K562 (cell line): Measurements from ENCODE around the gene P2RX5. TPM values are rescaled to one million over a fixed set of nuclear protein-coding genes. Genes with fewer than 3 reads are reported as not detected.

ENCODE experiments used
- ATAC-seq: fragments of 200-7000 bp; cut with Tn5 transposase; 3 replicates; pipeline ENCODE4 v1.9.1; 2020; ENCODE audit warnings: moderate library complexity
- BruUV-seq: library from RNA; stranded (reverse); fragments of 400-500 nt; replicated peaks from 2 replicates; lab custom pipeline; 2021; lab: Mats Ljungman, UMichigan
- CTCF ChIA-PET: fragments of 300-600 bp; formaldehyde crosslinking; extraction: SDS; loops from one replicate; lab custom pipeline; 2021; ENCODE audit warnings: low intra/inter-chr PET ratio; lab: Yijun Ruan, JAX
- POLR2A ChIA-PET: fragments of 300-600, 350-650 bp; sonication (Branson Sonifier 250); formaldehyde crosslinking; extraction: SDS; loops from one replicate; lab custom pipeline; 2021; ENCODE audit warnings: antibody characterized with exemption, inconsistent platforms; lab: Yijun Ruan, JAX
- DNase-seq, 4 experiments: peaks; one replicate each; pipeline versions ENCODE4 v3.0.0 to v3.0.0-alpha.2; 2011 to 2018; ENCODE audit warnings: low spot score in 3 of 4, mixed read lengths in 3 of 4; ENCODE audit errors: extremely low read depth in 1 of 4
- FAIRE-seq: peaks from 2 replicates; lab custom pipeline; 2011; peaks lifted over from hg19 to GRCh38; lab: Jason Lieb, UNC
- H2AFZ ChIP-seq: 2 replicates; pipeline ENCODE4 v1.6.0; 2011; ENCODE audit warnings: low read depth, low read length, control low read depth, inconsistent platforms
- H3K27ac ChIP-seq: fragments of 200-600 bp; 3 replicates; pipeline ENCODE4 v1.8.0; 2011; ENCODE audit warnings: low read depth, mild to moderate bottlenecking, control low read depth, inconsistent platforms, low read length, moderate library complexity, mixed read lengths; ENCODE audit errors: extremely low read depth
- H3K27me3 ChIP-seq, 2 experiments: fragments of 300-600 bp in 1 of 2; 2 replicates in 1 of 2; 3 replicates in 1 of 2; pipeline versions ENCODE4 v1.6.0 to v1.8.0; 2011; ENCODE audit warnings: inconsistent platforms in 2 of 2, low read length in 2 of 2, mild to moderate bottlenecking in 1 of 2, mixed read lengths in 1 of 2, moderate library complexity in 1 of 2; ENCODE audit not compliant: control insufficient read depth in 2 of 2, insufficient read depth in 2 of 2
- H3K36me3 ChIP-seq: fragments of 300-600 bp; 3 replicates; pipeline ENCODE4 v1.8.0; 2011; ENCODE audit warnings: mild to moderate bottlenecking, low read length, inconsistent platforms; ENCODE audit not compliant: control insufficient read depth, insufficient read depth
- H3K4me1 ChIP-seq, 2 experiments: fragments of 200-600 bp in 1 of 2; replicated peaks in 1 of 2; 2 replicates in 1 of 2; 3 replicates in 1 of 2; pipeline versions ENCODE4 v1.5.1 to v1.8.0; 2011; ENCODE audit warnings: inconsistent platforms in 2 of 2, low read length in 2 of 2, mild to moderate bottlenecking in 1 of 2, mixed read lengths in 1 of 2, moderate library complexity in 1 of 2; ENCODE audit not compliant: control insufficient read depth in 2 of 2, insufficient read depth in 2 of 2
- H3K4me2 ChIP-seq: 2 replicates; pipeline ENCODE4 v1.6.1; 2011; ENCODE audit warnings: low read length, control low read depth, inconsistent platforms, mixed read lengths; ENCODE audit not compliant: insufficient read depth
- H3K4me3 ChIP-seq: fragments of 200-600 bp; sonication (generic), shearing (Covaris generic); 2 replicates; pipeline ENCODE4 v1.5.1; 2016; ENCODE audit warnings: control low read depth, inconsistent platforms
- H3K79me2 ChIP-seq: fragments of 200-600 bp; 3 replicates; pipeline ENCODE4 v1.8.0; 2011; ENCODE audit warnings: low read length, inconsistent platforms; ENCODE audit not compliant: control insufficient read depth, insufficient read depth
- H3K9ac ChIP-seq, 2 experiments: 2 replicates each; pipeline versions ENCODE4 v1.6.0 to v1.6.1; 2011; ENCODE audit warnings: low read depth in 2 of 2, low read length in 2 of 2, control low read depth in 1 of 2, inconsistent platforms in 1 of 2, mild to moderate bottlenecking in 1 of 2, mixed read lengths in 1 of 2; ENCODE audit not compliant: insufficient read depth in 1 of 2
- H3K9me1 ChIP-seq: one replicate; pipeline ENCODE4 v1.6.0; 2011; ENCODE audit warnings: inconsistent platforms, mild to moderate bottlenecking, low read length, moderate library complexity; ENCODE audit not compliant: control insufficient read depth, insufficient read depth
- H3K9me3 ChIP-seq: replicated peaks from 2 replicates; pipeline ENCODE4 v1.5.1; 2011; ENCODE audit warnings: low read depth, low read length, inconsistent platforms; ENCODE audit not compliant: control insufficient read depth, insufficient read depth
- H4K20me1 ChIP-seq: replicated peaks from 2 replicates; pipeline ENCODE4 v1.6.1; 2011; ENCODE audit warnings: low read length, inconsistent platforms, mixed read lengths; ENCODE audit not compliant: control insufficient read depth, insufficient read depth
- CEBPZ ChIP-seq: fragments of 150-350 bp; IDR thresholded peaks from 2 replicates; pipeline ENCODE4 v1.6.1; 2014; ENCODE audit warnings: low read depth, mild to moderate bottlenecking, low read length, borderline replicate concordance
- HDAC8 ChIP-seq: fragments of 450-650 bp; IDR thresholded peaks from 2 replicates; pipeline ENCODE4 v1.6.1; 2016; ENCODE audit warnings: mild to moderate bottlenecking, missing genetic modification characterization, moderate library complexity, missing compliant biosample characterization
- ILK ChIP-seq: fragments of 450-650 bp; IDR thresholded peaks from 2 replicates; pipeline ENCODE4 v1.6.1; 2016; ENCODE audit warnings: missing genetic modification characterization, low read depth, mild to moderate bottlenecking, missing compliant biosample characterization, moderate library complexity, borderline replicate concordance
- NFRKB ChIP-seq: fragments of 450-650 bp; IDR thresholded peaks from 2 replicates; pipeline ENCODE4 v1.6.1; 2016; ENCODE audit warnings: low read depth
- PCBP2 ChIP-seq: fragments of 200-400 bp; formaldehyde crosslinking; IDR thresholded peaks from 2 replicates; pipeline ENCODE4 v1.6.1; 2018; ENCODE audit warnings: low read length, low read depth, mild to moderate bottlenecking, moderate library complexity; ENCODE audit not compliant: poor library complexity, severe bottlenecking
- PHTF2 ChIP-seq: fragments of 250-450 bp; sonication (Bioruptor Pico); IDR thresholded peaks from 2 replicates; pipeline ENCODE4 v1.5.0; 2021; ENCODE audit warnings: mild to moderate bottlenecking
- PML ChIP-seq: IDR thresholded peaks from 2 replicates; pipeline ENCODE4 v1.6.1; 2012; ENCODE audit warnings: low read length, inconsistent platforms
- SNRNP70 ChIP-seq: fragments of 200-400 bp; formaldehyde crosslinking; optimal IDR thresholded peaks from 2 replicates; pipeline ENCODE3; 2017; ENCODE audit warnings: low read depth, low read length
- TAF7 ChIP-seq: fragments of 450-650 bp; IDR thresholded peaks from 2 replicates; pipeline ENCODE4 v1.6.1; 2016; ENCODE audit warnings: missing genetic modification characterization, missing compliant biosample characterization
- ZNF23 ChIP-seq: fragments of 250-450 bp; sonication (Bioruptor Pico); IDR thresholded peaks from 2 replicates; pipeline ENCODE4 v1.4.0; 2020; ENCODE audit warnings: mild to moderate bottlenecking
- ZNF24 ChIP-seq: fragments of 450-650 bp; IDR thresholded peaks from 2 replicates; pipeline ENCODE4 v1.6.1; 2016
- ZNF282 ChIP-seq: sonication (generic); formaldehyde crosslinking; IDR thresholded peaks from 2 replicates; pipeline ENCODE4 v1.8.1; 2023; ENCODE audit warnings: missing genetic modification reagents
- ZNF41 ChIP-seq: fragments of 250-450 bp; sonication (Bioruptor Pico); conservative IDR thresholded peaks from 2 replicates; pipeline ENCODE4 v1.4.0; 2020; ENCODE audit warnings: mild to moderate bottlenecking
- ZNF57 ChIP-seq: fragments of 450-650 bp; formaldehyde crosslinking; IDR thresholded peaks from 2 replicates; pipeline ENCODE4 v1.4.0; 2020; ENCODE audit warnings: mild to moderate bottlenecking, moderate library complexity
- WGBS: fragments of 100-300 bp; shearing (Covaris generic); methylation state at CpG from one replicate; pipeline ENCODE4 v1.1.6; 2016; ENCODE audit warnings: low coverage, mixed read lengths; ENCODE audit not compliant: insufficient coverage; ENCODE audit errors: missing lambda C conversion rate; 5-methylcytosine and 5-hydroxymethylcytosine counted together
- in situ Hi-C: fragments of 300-500 bp; cut with MboI; formaldehyde crosslinking; loops from 4 replicates; pipeline ENCODE4 v1.15.0; 2018; ENCODE audit warnings: inconsistent platforms, mixed read lengths
- intact Hi-C: fragments of 100-400 bp; cut with micrococcal nuclease; formaldehyde crosslinking; loops from 2 replicates; pipeline ENCODE4 v1.14.2; 2022
- polyA plus RNA-seq, 8 experiments: library from polyadenylated mRNA; depleted of rRNA in 4 of 8; stranded (reverse) in 5 of 8; unstranded in 3 of 8; fragments of >200 nt; fragmentation: Nextera tagmentation in 2 of 8; fragmentation: Illumina TruSeq in 1 of 8; extraction: Ambion mirVana in 2 of 8; extraction: Trizol in 1 of 8; gene quantifications; 2 replicates each; pipeline versions ENCODE4 v1.2.1 to v1.2.3, GENCODE V29; 2011 to 2014; ENCODE audit warnings: inconsistent platforms in 1 of 8, missing spikeins in 1 of 8
- total RNA-seq, 7 experiments: library from RNA; depleted of rRNA in 6 of 7; stranded (reverse); fragments of >200 nt in 6 of 7; fragmentation: Illumina TruSeq in 2 of 7; extraction: Trizol in 2 of 7; gene quantifications; 2 replicates each; pipeline versions ENCODE4 v1.2.1 to v1.2.3, GENCODE V29; 2011 to 2021; ENCODE audit warnings: low replicate concordance in 1 of 7
- TF ChIP-seq, protein P1 (sequence below): sonication (generic); formaldehyde crosslinking; IDR thresholded peaks from 2 replicates; pipeline ENCODE4 v1.8.1; 2023; ENCODE audit warnings: missing genetic modification reagents, mild to moderate bottlenecking, borderline replicate concordance

Gene P2RX5
- total and polyA plus RNA-seq, 9 of the 15 experiments (the other 6 are each of a cell fraction or from before 2014, with no cell fraction given), result 0.31 to 4.0 (median 1.3) TPM

- H3K9me3 ChIP-seq, result no peaks in the 10 kb centered on the region
- BruUV-seq, result no TSS peak
These were observed 33.9 kb upstream of the P2RX5 start for GRCh38 chr17:3729881-3730280.

More at GRCh38 chr17:3729881-3730280, 33.9 kb upstream of the P2RX5 start:
- no peaks in the 10 kb centered on the region for H3K27me3 ChIP-seq
- H3K9me1 ChIP-seq, result no peaks in the 10 kb centered on the region
- H4K20me1 ChIP-seq, result no peaks in the 10 kb centered on the region; the same call in 1 of the 2 replicates
- WGBS, result 65% methylated on average over 6 of the region's 6 CpGs
- no peak overlapping the region for H3K9ac ChIP-seq
- ChIA-PET CTCF (no interaction called here), POLR2A (interaction anchor here (0.6 to 0.7 kb wide), 2 partner anchors 31 to 1820 kb away, joined by 3 read pairs; no protein-coding TSS in a partner anchor)
- H3K4me1 ChIP-seq, result peaks cover 0 to 6% of the 10 kb centered on the region in 2 experiments; a peak in 3 of 5 replicates
- ATAC-seq (no peak), FAIRE-seq (no peak), DNase-seq (no peak)
- no peak overlapping the region for H2AFZ ChIP-seq
- TF ChIP-seq ZNF23 (CRISPR knock-in tag) (no peak), PHTF2 (no peak), TAF7 (tag) (no peak), NFRKB (no peak), ZNF41 (CRISPR knock-in tag) (no peak), ILK (tag) (no peak), ZNF282 (no peak), ZNF24 (no peak), CEBPZ (no peak), SNRNP70 (no peak), HDAC8 (tag) (no peak), PML (no peak), PCBP2 (no peak), ZNF57 (CRISPR knock-in tag) (no peak)
- TF ChIP-seq, protein P1, sequence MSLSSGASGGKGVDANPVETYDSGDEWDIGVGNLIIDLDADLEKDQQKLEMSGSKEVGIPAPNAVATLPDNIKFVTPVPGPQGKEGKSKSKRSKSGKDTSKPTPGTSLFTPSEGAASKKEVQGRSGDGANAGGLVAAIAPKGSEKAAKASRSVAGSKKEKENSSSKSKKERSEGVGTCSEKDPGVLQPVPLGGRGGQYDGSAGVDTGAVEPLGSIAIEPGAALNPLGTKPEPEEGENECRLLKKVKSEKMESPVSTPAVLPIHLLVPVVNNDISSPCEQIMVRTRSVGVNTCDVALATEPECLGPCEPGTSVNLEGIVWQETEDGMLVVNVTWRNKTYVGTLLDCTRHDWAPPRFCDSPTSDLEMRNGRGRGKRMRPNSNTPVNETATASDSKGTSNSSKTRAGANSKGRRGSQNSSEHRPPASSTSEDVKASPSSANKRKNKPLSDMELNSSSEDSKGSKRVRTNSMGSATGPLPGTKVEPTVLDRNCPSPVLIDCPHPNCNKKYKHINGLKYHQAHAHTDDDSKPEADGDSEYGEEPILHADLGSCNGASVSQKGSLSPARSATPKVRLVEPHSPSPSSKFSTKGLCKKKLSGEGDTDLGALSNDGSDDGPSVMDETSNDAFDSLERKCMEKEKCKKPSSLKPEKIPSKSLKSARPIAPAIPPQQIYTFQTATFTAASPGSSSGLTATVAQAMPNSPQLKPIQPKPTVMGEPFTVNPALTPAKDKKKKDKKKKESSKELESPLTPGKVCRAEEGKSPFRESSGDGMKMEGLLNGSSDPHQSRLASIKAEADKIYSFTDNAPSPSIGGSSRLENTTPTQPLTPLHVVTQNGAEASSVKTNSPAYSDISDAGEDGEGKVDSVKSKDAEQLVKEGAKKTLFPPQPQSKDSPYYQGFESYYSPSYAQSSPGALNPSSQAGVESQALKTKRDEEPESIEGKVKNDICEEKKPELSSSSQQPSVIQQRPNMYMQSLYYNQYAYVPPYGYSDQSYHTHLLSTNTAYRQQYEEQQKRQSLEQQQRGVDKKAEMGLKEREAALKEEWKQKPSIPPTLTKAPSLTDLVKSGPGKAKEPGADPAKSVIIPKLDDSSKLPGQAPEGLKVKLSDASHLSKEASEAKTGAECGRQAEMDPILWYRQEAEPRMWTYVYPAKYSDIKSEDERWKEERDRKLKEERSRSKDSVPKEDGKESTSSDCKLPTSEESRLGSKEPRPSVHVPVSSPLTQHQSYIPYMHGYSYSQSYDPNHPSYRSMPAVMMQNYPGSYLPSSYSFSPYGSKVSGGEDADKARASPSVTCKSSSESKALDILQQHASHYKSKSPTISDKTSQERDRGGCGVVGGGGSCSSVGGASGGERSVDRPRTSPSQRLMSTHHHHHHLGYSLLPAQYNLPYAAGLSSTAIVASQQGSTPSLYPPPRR (CRISPR knock-in tag), result no peak
- no peak overlapping the region for H3K4me3 ChIP-seq
- H3K4me2 ChIP-seq, result no peak overlapping the region
- in situ Hi-C loops (loop anchor here (5.0 kb wide), 1 partner anchor 48 kb away; no protein-coding TSS in a partner anchor), intact Hi-C loops (loop anchor here (10.0 kb wide), 2 partner anchors 175 to 345 kb away; no protein-coding TSS in a partner anchor)
- H3K36me3 ChIP-seq, result peaks cover 26% of the 10 kb centered on the region
- no peak overlapping the region for H3K27ac ChIP-seq
- H3K79me2 ChIP-seq, result peaks cover 23% of the 10 kb centered on the region
